ENCODE data around the gene ATP5F1B. TPM values are rescaled to one million over a fixed set of nuclear protein-coding genes. Genes with fewer than 3 reads are reported as not detected.

Gene ATP5F1B
- total RNA-seq, 1 experiment from 2014 or later: 1,051 TPM

- no peak overlapping the region for H3K4me2 ChIP-seq (ENCODE audit: low read length)
- POLR2A ChIA-PET: no interaction called here
- peaks cover 0 to 1% of the 10 kb centered on the region in 2 experiments; a peak in 1 of 4 replicates for H3K36me3 ChIP-seq (ENCODE audit: control insufficient read depth in 1 of 2, insufficient read depth in 2 of 2, low read length in 2 of 2)
- H3K4me3 ChIP-seq (replicated peaks in 1 of 2; ENCODE audit: low read depth in 1 of 2, low read length in 2 of 2): no peak overlapping the region
- ATAC-seq: no peak
- H3K27ac ChIP-seq (ENCODE audit: low read depth, low read length): no peak overlapping the region
- RAD21 ChIA-PET (ENCODE audit: low non-redundant PET in 1 of 2, low total read pairs in 2 of 2, uncharacterized antibody in 2 of 2, unreplicated experiment in 2 of 2): no interaction called here
- intact Hi-C loops (cut with micrococcal nuclease): no loop called here
- no peak for TF ChIP-seq SRF (IDR thresholded peaks at IDR 0.05; ENCODE audit: low read depth)
- no peak for TF ChIP-seq MAX (IDR thresholded peaks at IDR 0.05)
- no peak for TF ChIP-seq POLR2A (IDR thresholded peaks at IDR 0.05; ENCODE audit: borderline replicate concordance, extremely low read depth, insufficient read depth, insufficient read length)
- no peak for TF ChIP-seq RAD21 (IDR thresholded peaks at IDR 0.05; ENCODE audit: low read depth)
- no peak for TF ChIP-seq ZBTB33 (IDR thresholded peaks at IDR 0.05; ENCODE audit: extremely low read depth, insufficient replicate concordance, low read length)
- TF ChIP-seq JUND (IDR thresholded peaks at IDR 0.05): no peak
- TF ChIP-seq TCF7L2 (IDR thresholded peaks at IDR 0.05; ENCODE audit: borderline replicate concordance, extremely low read depth, insufficient read depth, insufficient read length): no peak
- no peak for TF ChIP-seq POLR2AphosphoS5 (IDR thresholded peaks at IDR 0.05; ENCODE audit: low read depth, low read length)
- no peak for TF ChIP-seq CEBPB (IDR thresholded peaks at IDR 0.05; ENCODE audit: low read depth)
- no peak for TF ChIP-seq ATF3 (IDR thresholded peaks at IDR 0.05)
- no peak overlapping the region for H2AFZ ChIP-seq (ENCODE audit: low read depth, low read length, poor library complexity, severe bottlenecking)
- no TSS peak for BruUV-seq (replicated peaks)
- no peak overlapping the region for H3K9ac ChIP-seq (ENCODE audit: low read length)
- no peaks in the 10 kb centered on the region for H3K9me3 ChIP-seq (ENCODE audit: control insufficient read depth in 1 of 2, insufficient read depth in 1 of 2, low read depth in 1 of 2, low read length in 2 of 2)
- no peaks in the 10 kb centered on the region for H3K9me2 ChIP-seq (ENCODE audit: insufficient read depth)
- peaks cover under 1% of the 10 kb centered on the region; the same call in 1 of the 2 replicates for H3K79me2 ChIP-seq (ENCODE audit: insufficient read depth, low read length)
- CTCF ChIA-PET: no interaction called here
- peaks cover 0 to 3% of the 10 kb centered on the region in 2 experiments; a peak in 1 of 4 replicates for H3K4me1 ChIP-seq (ENCODE audit: control insufficient read depth in 1 of 2, insufficient read depth in 2 of 2, low read length in 2 of 2)
- DNase-seq (ENCODE audit: low read depth, low spot score): no peak
- H3K27me3 ChIP-seq (ENCODE audit: insufficient read depth, low read length): no peaks in the 10 kb centered on the region
- 0 out of 2 replicates have a peak, but pooled peaks cover under 1% of the 10 kb centered on the region for H4K20me1 ChIP-seq (ENCODE audit: insufficient read depth)
Observed at GRCh38 chr12:56657416-56658379, 11.9 kb upstream of the ATP5F1B start.

All from HCT116 (cell line).